Astrocyte (in vitro differentiated cells and primary cell): ENCODE data around the gene RBM46. TPM values are rescaled to one million over a fixed set of nuclear protein-coding genes. Genes with fewer than 3 reads are reported as not detected.
"Not testable (repeated sequence)": the region's sequence is repeated elsewhere in the genome, so short reads cannot be mapped to it uniquely, and the experiment has no call there.

Source experiments
- DNase-seq: peaks from one replicate; pipeline ENCODE4 v3.0.0-alpha.2; 2010; ENCODE audit warnings: low read depth
- FAIRE-seq: peaks from 2 replicates; lab custom pipeline; 2011; peaks lifted over from hg19 to GRCh38; lab: Jason Lieb, UNC
- H2AFZ ChIP-seq: 2 replicates; pipeline ENCODE4 v1.6.0; 2012; ENCODE audit warnings: low read depth, low read length, inconsistent platforms
- H3K27ac ChIP-seq: 2 replicates; pipeline ENCODE4 v1.5.1; 2011; ENCODE audit warnings: low read depth, low read length, inconsistent platforms
- H3K27me3 ChIP-seq: 2 replicates; pipeline ENCODE4 v1.6.0; 2011; ENCODE audit warnings: low read length, inconsistent platforms; ENCODE audit not compliant: insufficient read depth
- H3K36me3 ChIP-seq: 2 replicates; pipeline ENCODE4 v1.5.1; 2011; ENCODE audit warnings: low read length, inconsistent platforms; ENCODE audit not compliant: insufficient read depth
- H3K4me1 ChIP-seq: 2 replicates; pipeline ENCODE4 v1.5.1; 2011; ENCODE audit warnings: low read length, inconsistent platforms; ENCODE audit not compliant: insufficient read depth
- H3K4me2 ChIP-seq: 2 replicates; pipeline ENCODE4 v1.6.0; 2012; ENCODE audit warnings: low read length, inconsistent platforms
- H3K4me3 ChIP-seq: 2 replicates; pipeline ENCODE4 v1.5.1; 2011; ENCODE audit warnings: low read depth, mild to moderate bottlenecking, low read length, inconsistent platforms; ENCODE audit not compliant: insufficient read depth
- H3K79me2 ChIP-seq: 2 replicates; pipeline ENCODE4 v1.6.0; 2012; ENCODE audit warnings: mild to moderate bottlenecking, low read length, inconsistent platforms; ENCODE audit not compliant: insufficient read depth
- H3K9ac ChIP-seq: 2 replicates; pipeline ENCODE4 v1.6.0; 2012; ENCODE audit warnings: mild to moderate bottlenecking, low read length, inconsistent platforms
- H3K9me3 ChIP-seq: 2 replicates; pipeline ENCODE4 v1.5.1; 2012; ENCODE audit warnings: low read depth, mild to moderate bottlenecking, low read length, inconsistent platforms; ENCODE audit not compliant: insufficient read depth
- H4K20me1 ChIP-seq: 2 replicates; pipeline ENCODE4 v1.6.0; 2012; ENCODE audit warnings: low read length, inconsistent platforms; ENCODE audit not compliant: insufficient read depth
- H3K27ac Mint-ChIP-seq: one replicate; pipeline ENCODE4 v1.8.0; 2021; ENCODE audit warnings: mild to moderate bottlenecking, mixed read lengths; ENCODE audit not compliant: unreplicated experiment
- H3K27me3 Mint-ChIP-seq: one replicate; pipeline ENCODE4 v1.8.0; 2021; ENCODE audit warnings: low read depth, mixed read lengths; ENCODE audit not compliant: unreplicated experiment
- H3K36me3 Mint-ChIP-seq: one replicate; pipeline ENCODE4 v1.8.0; 2021; ENCODE audit warnings: low read depth, mixed read lengths; ENCODE audit not compliant: unreplicated experiment
- H3K4me1 Mint-ChIP-seq: one replicate; pipeline ENCODE4 v1.8.0; 2021; ENCODE audit warnings: low read depth, mixed read lengths; ENCODE audit not compliant: unreplicated experiment
- H3K4me3 Mint-ChIP-seq: one replicate; pipeline ENCODE4 v1.8.0; 2021; ENCODE audit warnings: mild to moderate bottlenecking, moderate library complexity, mixed read lengths; ENCODE audit not compliant: unreplicated experiment
- H3K9me3 Mint-ChIP-seq: one replicate; pipeline ENCODE4 v1.8.0; 2021; ENCODE audit warnings: mild to moderate bottlenecking, mixed read lengths; ENCODE audit not compliant: unreplicated experiment
- EZH2 ChIP-seq: IDR thresholded peaks from 2 replicates; pipeline ENCODE4 v1.6.1; 2012; ENCODE audit warnings: mild to moderate bottlenecking, low read length, inconsistent platforms; ENCODE audit not compliant: insufficient read depth
- total RNA-seq: library from RNA; stranded (reverse); gene quantifications from 2 replicates; pipeline ENCODE4 v1.2.1, GENCODE V29; 2021
- TF ChIP-seq, protein P1 (sequence below): IDR thresholded peaks from 2 replicates; pipeline ENCODE4 v1.5.1; 2011; ENCODE audit warnings: low read depth, mild to moderate bottlenecking, inconsistent platforms, low read length, moderate library complexity; ENCODE audit not compliant: insufficient read depth

RBM46 gene
- total RNA-seq, 1 donor from 2014 or later: not detected

DNA sequence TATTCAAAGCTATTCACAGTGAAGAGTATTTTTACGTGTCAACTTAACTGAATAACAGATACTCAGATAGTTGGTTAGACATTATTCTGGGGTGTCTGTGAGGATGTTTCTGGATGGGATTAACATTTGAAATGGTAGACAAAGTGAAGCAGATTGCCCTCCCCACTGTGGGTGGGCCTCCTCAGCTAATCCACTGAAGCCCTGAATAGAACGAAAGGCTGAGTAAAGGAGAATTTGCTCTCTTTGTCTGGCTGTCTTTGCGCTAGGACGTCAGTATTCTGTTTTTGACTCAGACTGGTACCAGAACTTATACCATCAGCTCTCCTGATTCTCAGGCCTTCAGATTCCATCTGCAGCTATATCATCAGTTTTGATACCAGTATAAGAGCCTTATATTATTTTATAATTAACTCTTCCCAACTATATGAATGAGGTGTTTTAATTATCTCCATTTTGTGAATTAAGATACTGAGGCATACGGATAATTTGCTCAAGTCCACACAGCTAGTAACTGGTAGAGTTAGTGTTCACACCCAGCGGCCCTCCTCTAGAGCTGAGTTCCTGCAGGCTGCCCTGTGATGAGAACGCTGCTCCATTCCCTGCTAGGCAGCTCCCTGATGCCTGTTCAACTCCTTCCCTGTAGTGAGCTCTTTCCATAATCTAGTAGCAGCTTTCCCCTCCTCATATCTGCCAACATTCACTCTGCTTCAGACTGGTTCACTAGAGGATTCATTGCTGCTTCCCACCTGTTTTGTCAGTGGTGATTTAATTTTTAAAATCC, 87.5 kb downstream of the RBM46 start:
- H3K4me2 ChIP-seq: no peak overlapping the region
- H3K36me3 Mint-ChIP-seq: peaks cover 2% of the 10 kb centered on the region
- H3K79me2 ChIP-seq: no peaks in the 10 kb centered on the region
- peaks cover 6% of the 10 kb centered on the region for H3K9me3 Mint-ChIP-seq
- no peak overlapping the region for H3K4me3 Mint-ChIP-seq
- H3K36me3 ChIP-seq: no peaks in the 10 kb centered on the region
- H4K20me1 ChIP-seq: no peaks in the 10 kb centered on the region
- no peaks in the 10 kb centered on the region for H3K27me3 ChIP-seq
- no peak overlapping the region for H3K27ac Mint-ChIP-seq
- DNase-seq (no peak), FAIRE-seq (no peak)
- H3K27ac ChIP-seq: no peak overlapping the region
- H3K27me3 Mint-ChIP-seq: no peaks in the 10 kb centered on the region
- TF ChIP-seq, protein P1, sequence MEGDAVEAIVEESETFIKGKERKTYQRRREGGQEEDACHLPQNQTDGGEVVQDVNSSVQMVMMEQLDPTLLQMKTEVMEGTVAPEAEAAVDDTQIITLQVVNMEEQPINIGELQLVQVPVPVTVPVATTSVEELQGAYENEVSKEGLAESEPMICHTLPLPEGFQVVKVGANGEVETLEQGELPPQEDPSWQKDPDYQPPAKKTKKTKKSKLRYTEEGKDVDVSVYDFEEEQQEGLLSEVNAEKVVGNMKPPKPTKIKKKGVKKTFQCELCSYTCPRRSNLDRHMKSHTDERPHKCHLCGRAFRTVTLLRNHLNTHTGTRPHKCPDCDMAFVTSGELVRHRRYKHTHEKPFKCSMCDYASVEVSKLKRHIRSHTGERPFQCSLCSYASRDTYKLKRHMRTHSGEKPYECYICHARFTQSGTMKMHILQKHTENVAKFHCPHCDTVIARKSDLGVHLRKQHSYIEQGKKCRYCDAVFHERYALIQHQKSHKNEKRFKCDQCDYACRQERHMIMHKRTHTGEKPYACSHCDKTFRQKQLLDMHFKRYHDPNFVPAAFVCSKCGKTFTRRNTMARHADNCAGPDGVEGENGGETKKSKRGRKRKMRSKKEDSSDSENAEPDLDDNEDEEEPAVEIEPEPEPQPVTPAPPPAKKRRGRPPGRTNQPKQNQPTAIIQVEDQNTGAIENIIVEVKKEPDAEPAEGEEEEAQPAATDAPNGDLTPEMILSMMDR: no peak
- no peak for TF ChIP-seq EZH2
- no peaks in the 10 kb centered on the region for H3K4me1 Mint-ChIP-seq
- H3K9ac ChIP-seq: no peak overlapping the region
- no peaks in the 10 kb centered on the region for H3K4me1 ChIP-seq
- no peak overlapping the region for H2AFZ ChIP-seq
- no peaks in the 10 kb centered on the region for H3K9me3 ChIP-seq
- H3K4me3 ChIP-seq: no peak overlapping the region

DNA sequence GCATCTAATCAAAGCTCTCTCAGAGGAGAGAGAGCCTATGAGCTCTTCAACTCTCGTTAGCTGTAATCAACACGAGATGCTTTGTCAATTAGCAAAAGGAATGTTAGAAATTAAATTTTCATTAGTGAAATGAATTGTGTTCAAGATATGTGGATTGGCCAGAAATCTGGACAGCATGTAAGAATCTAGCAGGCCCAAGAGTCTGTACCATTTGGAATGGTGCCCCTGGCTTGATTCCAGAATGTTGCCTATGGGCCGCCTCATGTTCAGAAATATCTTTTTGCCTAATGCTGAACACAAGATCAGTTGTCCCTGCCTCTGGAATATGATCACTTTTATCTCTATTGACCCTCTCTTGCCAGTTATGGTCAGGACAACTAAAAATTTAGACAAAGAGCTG, 88.2 kb downstream of the RBM46 start:
- no peaks in the 10 kb centered on the region for H3K79me2 ChIP-seq
- H3K9ac ChIP-seq: no peak overlapping the region
- Mint-ChIP-seq H3K36me3 (peaks cover 2% of the 10 kb centered on the region), H3K27me3 (no peaks in the 10 kb centered on the region), H3K4me3 (no peak overlapping the region), H3K27ac (no peak overlapping the region), H3K9me3 (peaks cover 11% of the 10 kb centered on the region), H3K4me1 (no peaks in the 10 kb centered on the region)
- TF ChIP-seq EZH2: no peak
- TF ChIP-seq, protein P1: no peak
- FAIRE-seq (no peak), DNase-seq (no peak)
- H3K4me1 ChIP-seq: no peaks in the 10 kb centered on the region
- no peak overlapping the region for H3K27ac ChIP-seq
- H3K9me3 ChIP-seq: no peaks in the 10 kb centered on the region
- H3K36me3 ChIP-seq: no peaks in the 10 kb centered on the region
- H2AFZ ChIP-seq: no peak overlapping the region
- no peaks in the 10 kb centered on the region for H4K20me1 ChIP-seq
- H3K4me2 ChIP-seq: no peak overlapping the region
- no peak overlapping the region for H3K4me3 ChIP-seq
- H3K27me3 ChIP-seq: no peaks in the 10 kb centered on the region

GRCh38 chr4:154872198-154872597, 91.1 kb downstream of the RBM46 start:
- peaks cover 2% of the 10 kb centered on the region for H3K36me3 Mint-ChIP-seq
- no peaks in the 10 kb centered on the region for H3K27me3 ChIP-seq
- no peak overlapping the region for H3K9ac ChIP-seq
- TF ChIP-seq EZH2: no peak
- TF ChIP-seq, protein P1: no peak
- no peak overlapping the region for H3K27ac Mint-ChIP-seq
- no peaks in the 10 kb centered on the region for H3K79me2 ChIP-seq
- H2AFZ ChIP-seq: no peak overlapping the region
- H4K20me1 ChIP-seq: no peaks in the 10 kb centered on the region
- H3K4me1 ChIP-seq: no peaks in the 10 kb centered on the region
- H3K9me3 Mint-ChIP-seq: peaks cover 12% of the 10 kb centered on the region
- H3K27ac ChIP-seq: no peak overlapping the region
- H3K36me3 ChIP-seq: no peaks in the 10 kb centered on the region
- H3K4me1 Mint-ChIP-seq: peaks cover 3% of the 10 kb centered on the region
- FAIRE-seq (no peak), DNase-seq (no peak)
- H3K4me3 ChIP-seq: no peak overlapping the region
- H3K27me3 Mint-ChIP-seq: no peaks in the 10 kb centered on the region
- no peak overlapping the region for H3K4me3 Mint-ChIP-seq
- H3K4me2 ChIP-seq: no peak overlapping the region
- H3K9me3 ChIP-seq: no peaks in the 10 kb centered on the region

GRCh38 chr4:154874049-154874448, 93.0 kb downstream of the RBM46 start:
- not testable (repeated sequence) for H3K4me1 Mint-ChIP-seq, H3K27me3 ChIP-seq, H3K27ac ChIP-seq, H3K36me3 Mint-ChIP-seq, H3K4me2 ChIP-seq, H3K27ac Mint-ChIP-seq, H2AFZ ChIP-seq, DNase-seq, H3K4me3 ChIP-seq, H3K27me3 Mint-ChIP-seq, H3K9me3 ChIP-seq, H3K4me3 Mint-ChIP-seq, H3K79me2 ChIP-seq, H3K36me3 ChIP-seq, H3K4me1 ChIP-seq, FAIRE-seq, H4K20me1 ChIP-seq, H3K9ac ChIP-seq
- peaks cover 12% of the 10 kb centered on the region for H3K9me3 Mint-ChIP-seq
